K562 (cell line): ENCODE measurements around the gene SLC22A4. TPM values are rescaled to one million over a fixed set of nuclear protein-coding genes. Genes with fewer than 3 reads are reported as not detected.

Source experiments
- ARHGAP35 ChIP-seq: fragments of 450-650 bp; IDR thresholded peaks from 2 replicates; pipeline ENCODE4 v1.6.1; 2018; ENCODE audit not compliant: partially characterized antibody
- CBX3 ChIP-seq, 2 experiments: IDR thresholded peaks; 1 replicate in 1 of 2; 2 replicates in 1 of 2; pipeline ENCODE4 v1.6.1; 2012; ENCODE audit warnings: inconsistent platforms in 2 of 2, low read length in 2 of 2, borderline replicate concordance in 1 of 2, control low read depth in 1 of 2
- ELF4 ChIP-seq: fragments of 450-650 bp; formaldehyde crosslinking; IDR thresholded peaks from 2 replicates; pipeline ENCODE4 v1.4.0; 2022; ENCODE audit warnings: missing genetic modification characterization
- JUND ChIP-seq, 2 experiments: IDR thresholded peaks; 2 replicates in 1 of 2; 3 replicates in 1 of 2; pipeline ENCODE4 v1.6.1; 2011; ENCODE audit warnings: borderline replicate concordance in 2 of 2, low read depth in 2 of 2, low read length in 2 of 2, improper control_type of control experiment in 1 of 2, missing biosample characterization in 1 of 2, missing genetic modification characterization in 1 of 2, missing genetic modification reagents in 1 of 2
- MCM3 ChIP-seq: fragments of 450-650 bp; IDR thresholded peaks from 2 replicates; pipeline ENCODE4 v1.6.1; 2016
- MEIS2 ChIP-seq: fragments of 450-650 bp; IDR thresholded peaks from 2 replicates; pipeline ENCODE4 v1.6.1; 2014; ENCODE audit warnings: mild to moderate bottlenecking; ENCODE audit not compliant: partially characterized antibody
- NKRF ChIP-seq: fragments of 450-650 bp; IDR thresholded peaks from 2 replicates; pipeline ENCODE4 v1.6.1; 2016; ENCODE audit warnings: borderline replicate concordance
- NONO ChIP-seq, 2 experiments: fragments of 200-400 bp in 1 of 2; fragments of 450-650 bp in 1 of 2; formaldehyde crosslinking in 1 of 2; IDR thresholded peaks; 2 replicates each; pipeline ENCODE4 v1.6.1; 2017; ENCODE audit warnings: low read depth in 2 of 2, mild to moderate bottlenecking in 2 of 2, moderate library complexity in 2 of 2, low read length in 1 of 2
- NR2C1 ChIP-seq, 2 experiments: fragments of 450-650 bp; IDR thresholded peaks; 2 replicates each; pipeline ENCODE4 v1.6.1; 2017; ENCODE audit warnings: mild to moderate bottlenecking in 2 of 2, antibody characterized with exemption in 1 of 2, inconsistent platforms in 1 of 2, missing compliant biosample characterization in 1 of 2, missing genetic modification characterization in 1 of 2
- POLR2A ChIP-seq: fragments of 450-650 bp; conservative IDR thresholded peaks from 2 replicates; pipeline ENCODE4 v1.6.1; 2016
- POLR2AphosphoS2 ChIP-seq: IDR thresholded peaks from 2 replicates; pipeline ENCODE4 v1.6.1; 2012; ENCODE audit warnings: low read length, improper control_type of control experiment
- SMARCE1 ChIP-seq: fragments of 450-650 bp; IDR thresholded peaks from 2 replicates; pipeline ENCODE4 v1.7.1; 2016; ENCODE audit warnings: mild to moderate bottlenecking
- ZBTB40 ChIP-seq, 2 experiments: fragments of 450-650 bp in 1 of 2; sonication (generic) in 1 of 2; formaldehyde crosslinking in 1 of 2; IDR thresholded peaks; 2 replicates each; pipeline versions ENCODE4 v1.7.1 to v1.9.0; 2016 to 2022; ENCODE audit warnings: inconsistent platforms in 1 of 2, mild to moderate bottlenecking in 1 of 2, missing genetic modification reagents in 1 of 2
- ZNF584 ChIP-seq: fragments of 200-800 bp; sonication (Bioruptor generic); IDR thresholded peaks from 2 replicates; pipeline ENCODE4 v1.6.1; 2016; ENCODE audit warnings: low read depth, mild to moderate bottlenecking, missing genetic modification characterization, missing compliant biosample characterization
- ZSCAN29 ChIP-seq: fragments of 450-650 bp; IDR thresholded peaks from 2 replicates; pipeline ENCODE4 v1.6.1; 2017
- polyA plus RNA-seq, 8 experiments: library from polyadenylated mRNA; depleted of rRNA in 4 of 8; stranded (reverse) in 5 of 8; unstranded in 3 of 8; fragments of >200 nt; fragmentation: Nextera tagmentation in 2 of 8; fragmentation: Illumina TruSeq in 1 of 8; extraction: Ambion mirVana in 2 of 8; extraction: Trizol in 1 of 8; gene quantifications; 2 replicates each; pipeline versions ENCODE4 v1.2.1 to v1.2.3, GENCODE V29; 2011 to 2014; ENCODE audit warnings: inconsistent platforms in 1 of 8, missing spikeins in 1 of 8
- total RNA-seq, 7 experiments: library from RNA; depleted of rRNA in 6 of 7; stranded (reverse); fragments of >200 nt in 6 of 7; fragmentation: Illumina TruSeq in 2 of 7; extraction: Trizol in 2 of 7; gene quantifications; 2 replicates each; pipeline versions ENCODE4 v1.2.1 to v1.2.3, GENCODE V29; 2011 to 2021; ENCODE audit warnings: low replicate concordance in 1 of 7

The SLC22A4 gene
- total and polyA plus RNA-seq, 9 of the 15 experiments (the other 6 are each of a cell fraction or from before 2014, with no cell fraction given): 2.7 to 9.5 (median 6.2) TPM

GRCh38 chr5:132277971-132278853 lies 16.0 kb upstream of the SLC22A4 start (continued):
- TF ChIP-seq ARHGAP35 (no peak), NKRF (no peak), ZSCAN29 (no peak), SMARCE1 (no peak), MCM3 (no peak), ELF4 (CRISPR knock-in tag) (no peak), NR2C1 (IDR thresholded peaks at IDR 0.05) (no peak), NR2C1 (tag; IDR thresholded peaks at IDR 0.05) (peak; percentile 31; the same call in 1 of the 2 replicates), JUND (IDR thresholded peaks at IDR 0.05; ENCODE audit: borderline replicate concordance, low read depth, low read length) (no peak), JUND (tag; IDR thresholded peaks at IDR 0.05; ENCODE audit: borderline replicate concordance, low read depth, low read length) (0 out of 3 replicates have a peak, but pooled peaks have one; percentile 15), ZNF584 (CRISPR knock-in tag) (no peak), POLR2A (no peak), CBX3 (IDR thresholded peaks at IDR 0.05; ENCODE audit: borderline replicate concordance in 1 of 2, low read length in 2 of 2) (peak in 1 of 2 experiments; percentile 65; a peak in 1 of 3 replicates), MEIS2 (peak; percentile 54), POLR2AphosphoS2 (no peak), NONO (IDR thresholded peaks at IDR 0.05; ENCODE audit: low read depth in 2 of 2, low read length in 1 of 2) (no peak), ZBTB40 (IDR thresholded peaks at IDR 0.05) (no peak), ZBTB40 (CRISPR knock-in tag; IDR thresholded peaks at IDR 0.05) (no peak)
